Posterior cingulate gyrus (tissue), 11 donors: Measurements from ENCODE around the gene UVSSA.

Experiments
- DNase-seq, 10 donors: peaks; one replicate each; pipeline versions ENCODE4 v3.0.0 to v3.0.0-alpha.2; 2020 to 2021; ENCODE audit warnings: mixed read lengths in 3 of 10
- intact Hi-C: fragments of 100-400 bp; cut with DNase I; formaldehyde crosslinking; loops from one replicate; pipeline ENCODE4 v1.15.1; 2023

Gene UVSSA

DNA sequence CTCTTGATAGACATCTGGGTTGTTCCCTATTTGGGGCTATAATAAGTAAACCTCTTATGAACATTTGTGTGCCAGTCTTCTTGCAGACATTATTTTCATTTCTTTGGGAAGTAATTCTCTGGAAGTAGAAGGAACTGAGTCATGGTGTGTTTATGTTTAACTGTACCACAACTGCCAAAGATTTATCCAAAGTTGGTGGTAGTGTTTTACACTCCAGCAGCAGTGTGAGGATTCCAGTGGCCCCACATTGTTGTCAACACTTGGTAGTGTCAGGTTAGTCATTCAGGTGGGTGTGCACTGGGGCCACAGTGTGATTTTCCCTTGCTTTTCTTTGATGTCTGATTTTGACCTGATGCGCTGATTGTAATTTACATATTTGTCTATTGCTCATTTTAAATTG is 5.0 kb upstream of the UVSSA start:
- no peak for DNase-seq
- intact Hi-C loops: loop anchor here (10.0 kb wide), 1 partner anchor 177 kb away; no protein-coding TSS in a partner anchor

DNA sequence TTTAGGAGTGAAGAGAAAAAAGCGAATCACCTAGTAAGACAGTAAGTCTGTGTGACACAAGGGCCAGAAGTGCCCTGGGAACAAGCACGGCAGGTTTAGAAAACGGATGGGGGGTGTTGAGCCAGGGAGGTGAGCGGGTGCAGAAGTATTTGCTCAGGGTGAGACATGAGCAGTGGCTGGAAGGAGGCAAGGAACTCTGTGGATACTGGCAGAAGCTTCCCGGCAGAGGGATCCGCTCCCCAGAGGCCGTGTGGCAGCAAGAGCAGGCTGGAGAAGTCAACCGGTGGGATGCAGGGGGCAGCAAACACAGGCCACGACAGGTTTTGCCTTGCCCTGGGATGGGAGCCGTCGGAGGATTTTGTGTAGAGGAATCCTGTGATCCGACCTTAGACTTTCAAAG is 2.3 kb upstream of the UVSSA start:
- DNase-seq: peak in 2 of 10 donors; percentile 4 to 39
- intact Hi-C loops: loop anchor here (10.0 kb wide), 1 partner anchor 180 kb away; no protein-coding TSS in a partner anchor

DNA sequence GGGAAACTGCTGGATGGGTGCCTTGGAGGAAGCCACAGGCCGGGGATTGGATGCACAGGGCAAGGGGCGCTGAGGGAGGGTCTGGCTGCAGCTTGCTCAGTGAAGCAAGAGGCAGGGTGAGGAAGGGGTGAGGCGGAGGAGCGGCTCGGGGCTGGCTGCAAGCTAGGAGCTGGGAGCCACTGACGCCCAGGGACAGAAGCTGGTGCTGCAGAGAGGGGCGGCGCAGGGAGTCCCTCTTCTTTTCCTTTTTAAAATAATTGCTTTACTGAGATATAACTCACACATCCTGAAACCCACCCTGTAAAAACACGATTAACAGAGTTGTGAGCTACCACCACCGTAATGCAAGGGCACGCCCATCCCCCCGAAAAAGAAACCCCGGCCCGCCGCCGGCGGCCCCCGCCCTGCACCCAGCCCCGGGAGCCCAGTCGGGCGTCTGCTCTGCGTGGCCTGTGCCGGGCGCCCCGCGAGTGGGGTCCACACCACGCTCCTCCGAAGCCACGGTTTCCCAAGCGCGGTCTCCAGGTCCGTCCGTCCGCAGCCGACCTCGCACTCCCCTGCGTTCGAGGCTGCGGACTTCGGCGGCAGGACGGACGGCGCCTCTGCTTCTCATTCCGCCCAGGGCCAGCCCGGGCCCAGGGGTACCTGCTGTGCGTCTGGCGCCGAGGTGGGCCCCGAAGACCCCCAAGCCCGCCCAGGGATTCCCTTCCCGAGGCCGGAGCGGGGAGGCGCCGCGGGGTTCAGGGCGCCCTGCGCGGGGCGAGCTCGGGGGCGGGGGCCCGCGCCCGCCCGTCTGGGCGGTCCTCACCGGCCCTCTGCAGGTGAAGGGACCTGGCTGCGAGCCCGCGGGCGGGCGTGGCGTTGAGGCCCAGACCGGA is 866 bp upstream of the UVSSA start:
- DNase-seq: peak in 6 of 10 donors; percentile 29 to 85 (median 44)
- intact Hi-C loops: loop anchor here (1.0 to 10.0 kb wide), 3 partner anchors 55 to 181 kb away; partner anchors contain the start of gene CTBP1

DNA sequence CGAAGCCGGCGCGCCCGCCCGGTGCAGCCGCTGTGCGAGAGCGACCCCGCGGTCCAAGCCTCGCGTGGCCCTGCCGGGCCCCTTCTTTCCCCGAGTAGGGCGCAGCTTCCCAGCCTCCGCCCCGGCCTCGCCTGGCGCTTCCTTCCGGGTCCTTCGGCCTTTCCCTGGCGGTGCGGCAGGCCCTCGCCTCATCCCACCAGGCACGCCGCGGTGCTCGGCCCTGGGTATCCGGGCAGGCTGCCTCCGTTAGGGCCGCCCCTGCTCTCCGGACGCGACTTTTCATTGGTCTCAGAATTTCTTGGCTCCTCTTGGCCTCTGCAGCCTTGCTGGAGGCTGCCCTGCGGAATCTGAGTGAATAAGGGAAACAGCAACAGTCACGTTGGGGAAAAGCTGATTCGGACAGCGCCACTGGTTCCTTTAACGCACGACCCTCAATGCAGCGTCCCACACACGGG is 429 bp downstream of the UVSSA start:
- intact Hi-C loops: loop anchor here (2.0 to 10.0 kb wide), 2 partner anchors 57 to 183 kb away; no protein-coding TSS in a partner anchor
- peak in 4 of 10 donors; percentile 22 to 85 (median 27) for DNase-seq

DNA sequence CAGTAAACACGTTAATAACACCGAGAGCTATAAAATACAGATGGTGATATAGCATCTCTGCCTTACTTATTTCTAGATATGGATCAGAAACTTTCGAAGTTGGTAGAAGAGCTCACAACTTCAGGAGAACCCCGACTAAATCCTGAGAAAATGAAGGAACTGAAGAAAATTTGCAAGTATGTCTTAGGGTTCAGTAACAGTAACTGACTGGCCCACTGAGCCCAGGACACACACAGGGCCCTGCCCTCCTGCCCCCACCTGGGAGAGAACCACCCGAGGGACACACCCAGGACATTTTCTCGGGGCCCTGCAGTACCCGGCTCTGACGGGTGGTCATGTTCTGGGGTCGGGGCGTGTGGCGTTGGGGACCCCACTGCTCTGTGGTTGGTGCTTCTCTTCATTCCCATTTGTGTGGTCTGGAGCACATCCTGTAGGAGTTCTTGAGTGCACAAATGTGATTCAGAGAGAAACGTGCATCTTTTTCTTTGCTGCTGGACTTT is 1.1 kb downstream of the UVSSA start:
- intact Hi-C loops: loop anchor here (10.0 kb wide), 1 partner anchor 183 kb away; no protein-coding TSS in a partner anchor
- no peak for DNase-seq

DNA sequence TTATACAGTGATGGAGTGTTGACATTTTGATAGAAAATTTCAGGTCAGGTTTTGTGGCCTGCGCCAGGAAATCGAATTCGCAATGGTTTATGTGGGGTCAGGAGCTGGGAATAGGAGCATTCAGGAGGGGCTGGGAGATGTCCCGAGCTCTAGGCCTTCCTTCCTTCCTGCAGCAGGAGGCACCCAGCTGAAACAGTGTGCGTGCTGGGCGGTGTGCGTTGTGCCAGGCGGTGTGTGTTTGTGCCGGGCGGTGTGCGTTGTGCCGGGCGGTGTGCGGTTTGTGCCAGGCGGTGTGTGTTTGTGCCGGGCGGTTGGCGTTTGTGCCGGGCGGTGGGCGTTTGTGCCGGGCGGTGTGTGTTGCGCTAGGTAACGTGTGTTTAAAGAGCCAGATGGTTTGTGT is 1.7 kb downstream of the UVSSA start:
- intact Hi-C loops: loop anchor here (10.0 kb wide), 1 partner anchor 184 kb away; no protein-coding TSS in a partner anchor

DNA sequence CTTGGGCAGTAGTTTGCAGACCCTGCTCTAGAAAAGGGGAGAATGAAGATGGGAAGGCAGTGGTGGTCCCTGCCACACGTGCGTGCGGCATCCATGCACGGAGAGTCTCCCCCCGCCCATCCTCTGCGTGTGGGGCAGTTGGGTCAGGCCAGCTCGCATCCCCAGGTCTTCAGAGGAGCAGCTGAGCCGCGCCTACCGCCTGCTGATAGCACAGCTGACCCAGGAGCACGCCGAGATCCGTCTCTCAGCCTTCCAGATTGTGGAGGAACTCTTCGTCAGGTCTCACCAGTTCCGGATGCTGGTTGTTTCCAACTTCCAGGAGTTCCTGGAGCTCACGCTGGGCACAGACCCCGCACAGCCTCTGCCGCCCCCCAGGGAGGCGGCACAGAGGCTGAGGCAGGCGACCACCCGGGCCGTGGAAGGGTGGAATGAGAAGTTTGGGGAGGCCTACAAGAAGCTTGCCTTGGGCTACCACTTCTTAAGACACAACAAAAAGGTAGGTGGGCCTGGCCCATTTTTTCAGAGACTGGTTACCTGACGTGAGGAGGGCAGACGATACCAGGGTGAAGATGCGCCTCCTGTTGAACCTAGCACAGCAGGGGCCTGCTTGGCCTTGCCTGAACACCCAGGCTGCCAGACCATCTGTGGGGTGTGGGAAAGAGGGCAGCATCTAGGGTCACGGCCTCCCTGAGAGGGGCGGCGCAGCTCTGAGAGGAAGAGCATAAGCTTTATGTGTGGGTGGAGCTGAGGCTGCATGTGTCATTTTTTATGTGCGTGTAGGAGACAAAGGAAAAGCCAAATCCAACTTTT is 2.6 kb downstream of the UVSSA start:
- intact Hi-C loops: loop anchor here (10.0 kb wide), 1 partner anchor 185 kb away; no protein-coding TSS in a partner anchor
- no peak for DNase-seq

More for the DNA sequence above, 1.7 kb downstream of the UVSSA start:
- DNase-seq: no peak

DNA sequence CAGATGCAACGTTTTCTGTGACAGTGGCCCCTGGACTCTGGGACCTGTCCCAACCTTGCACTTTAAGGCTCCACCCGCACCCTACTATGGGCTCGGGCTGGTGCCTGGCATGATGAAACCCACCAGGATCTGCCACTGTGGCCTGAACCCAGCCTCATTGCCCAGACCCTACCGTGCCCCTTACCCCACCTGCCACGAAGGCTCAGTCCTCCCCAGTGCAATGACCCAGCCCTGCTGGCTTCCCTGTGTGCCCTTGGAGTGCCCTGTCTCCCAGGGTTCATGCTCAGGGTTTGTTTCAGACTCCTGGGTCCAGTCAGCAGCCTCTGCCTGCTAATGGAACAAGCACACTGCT is 3.1 kb downstream of the UVSSA start:
- intact Hi-C loops: no loop called here
- no peak for DNase-seq

DNA sequence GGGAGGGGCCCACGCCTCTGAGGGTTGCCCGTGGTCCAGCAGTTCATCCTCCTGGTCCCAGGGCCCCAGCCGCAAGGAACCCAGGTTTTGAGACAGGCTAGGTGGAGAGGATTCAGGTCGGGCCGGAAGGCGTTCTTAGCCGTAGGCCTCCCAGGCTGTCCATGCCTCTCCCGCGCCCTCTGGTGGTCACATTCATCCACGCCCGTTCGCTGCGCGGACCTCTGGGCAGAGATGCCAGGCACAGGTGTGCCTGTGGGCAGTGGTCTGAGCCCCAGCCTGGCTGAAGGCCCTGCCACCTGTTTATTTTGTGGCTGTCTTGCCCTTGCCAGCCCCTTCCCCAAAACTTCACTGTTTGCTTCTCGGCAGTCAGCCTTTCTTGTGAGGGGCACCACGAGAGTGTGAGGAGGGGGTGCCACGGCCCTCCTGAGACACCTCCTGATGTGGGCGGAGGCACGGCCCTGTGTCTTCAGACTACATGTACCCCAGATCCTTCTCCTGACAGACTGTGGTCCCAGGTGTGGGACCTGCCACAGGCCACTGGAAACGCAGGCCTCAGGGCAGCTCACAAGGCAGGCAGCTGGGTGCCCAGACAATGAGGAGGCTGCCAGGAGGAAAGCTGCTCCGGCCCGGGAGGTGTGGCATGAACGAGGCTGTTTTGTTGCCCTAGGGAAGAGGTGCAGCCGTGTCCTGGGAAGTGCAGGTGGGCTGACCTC is 5.0 kb downstream of the UVSSA start:
- peak; percentile 68 to 97 (median 86) for DNase-seq
- intact Hi-C loops: loop anchor here (1.0 kb wide), 1 partner anchor 222 kb away; no protein-coding TSS in a partner anchor

DNA sequence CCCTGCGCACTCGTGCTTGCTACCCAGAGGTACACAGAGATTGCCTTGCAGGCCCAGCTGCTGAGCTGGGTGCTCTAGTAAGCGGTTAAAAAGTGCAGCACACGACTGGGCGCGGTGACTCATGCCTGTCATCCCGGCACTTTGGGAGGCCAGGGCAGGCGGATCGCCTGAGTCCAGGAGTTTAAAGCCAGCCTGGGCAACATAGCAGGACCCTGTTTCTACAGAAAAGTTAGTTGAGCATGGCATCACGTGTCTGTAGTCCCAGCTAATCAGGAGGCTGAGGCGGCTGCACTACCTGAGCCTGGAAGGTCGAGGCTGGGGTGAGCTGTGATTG is 5.5 kb downstream of the UVSSA start:
- intact Hi-C loops: loop anchor here (1.0 kb wide), 1 partner anchor 222 kb away; no protein-coding TSS in a partner anchor
- no peak for DNase-seq

DNA sequence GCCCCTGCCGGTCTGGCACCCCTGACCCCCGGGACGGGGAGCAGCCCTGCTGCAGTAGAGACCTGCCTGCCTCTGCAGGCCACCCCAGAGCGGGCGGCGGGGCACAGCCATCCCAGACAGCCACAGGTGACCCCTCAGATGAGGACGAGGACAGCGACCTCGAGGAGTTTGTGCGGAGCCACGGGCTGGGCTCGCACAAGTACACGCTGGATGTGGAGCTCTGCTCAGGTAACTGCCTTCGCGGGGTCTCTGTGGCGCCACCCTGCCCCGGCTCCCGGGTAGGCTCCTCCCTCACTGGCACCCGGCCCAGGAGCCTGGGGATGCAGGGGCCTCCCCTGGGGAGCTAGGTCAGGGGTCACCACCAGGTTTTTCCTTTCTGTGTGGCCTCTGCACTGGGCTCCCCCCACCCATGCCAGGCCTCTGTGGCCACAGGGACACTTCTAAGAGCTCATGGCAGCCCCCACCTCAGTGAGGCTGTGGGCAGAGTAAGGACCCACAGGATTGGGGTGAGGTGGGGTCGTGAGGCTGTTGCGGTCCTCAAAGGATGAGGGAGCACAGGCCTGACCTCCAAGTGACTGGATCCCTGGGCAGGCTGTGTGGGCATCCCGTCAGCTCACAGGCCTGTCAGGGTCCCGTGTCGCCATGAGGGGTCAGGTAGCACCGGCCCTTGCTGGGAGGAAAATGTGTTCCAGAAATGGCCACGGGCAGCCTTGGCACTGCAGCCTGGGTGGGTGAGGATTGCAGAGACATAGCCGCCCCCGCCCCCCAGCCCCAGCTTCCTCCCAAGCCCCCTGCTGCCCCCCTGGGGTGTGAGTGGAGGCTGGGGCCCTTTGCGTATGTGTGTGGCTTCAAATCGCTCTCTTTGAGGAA is 6.4 kb downstream of the UVSSA start:
- DNase-seq: no peak
- intact Hi-C loops: no loop called here

DNA sequence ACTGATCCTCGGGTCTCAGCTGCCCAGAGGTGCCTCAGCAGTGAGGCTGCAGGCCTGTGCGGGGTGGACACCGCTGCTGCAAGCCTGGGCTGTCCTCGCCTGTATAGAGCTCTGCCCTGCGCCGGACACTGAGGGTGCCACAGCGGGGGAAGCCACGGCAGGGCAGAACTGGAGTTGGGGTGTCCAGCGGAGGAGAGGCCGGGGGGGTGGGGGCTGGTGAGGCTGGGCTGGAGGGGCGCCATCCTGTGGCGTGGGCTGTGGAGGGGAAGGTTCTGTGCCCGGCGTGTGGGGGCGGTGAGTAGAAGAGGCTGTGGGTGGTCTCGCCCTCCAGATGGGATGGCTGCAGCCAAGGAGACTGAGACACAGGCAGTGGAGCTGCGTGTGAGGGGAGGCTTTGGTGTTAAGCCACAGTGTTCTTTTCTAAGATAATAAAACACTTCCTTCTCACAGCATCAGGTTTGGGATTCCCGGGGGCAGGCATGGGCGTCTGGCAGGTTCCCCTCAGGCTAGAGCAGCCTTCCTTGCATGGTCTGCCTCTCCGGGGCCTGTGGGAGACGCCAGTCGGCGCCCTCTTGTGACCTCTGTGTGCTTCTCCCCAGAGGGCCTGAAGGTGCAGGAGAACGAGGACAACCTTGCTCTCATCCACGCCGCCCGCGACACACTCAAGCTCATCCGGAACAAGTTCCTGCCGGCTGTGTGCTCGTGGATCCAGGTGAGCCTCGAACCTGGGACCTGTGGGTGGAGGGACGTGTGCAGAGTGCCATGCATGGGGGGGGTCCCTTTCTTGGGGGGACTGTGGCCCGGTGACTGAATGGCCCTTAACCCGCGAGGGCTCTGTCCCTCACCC is 7.4 kb downstream of the UVSSA start:
- intact Hi-C loops: no loop called here
- DNase-seq: peak in 1 of 10 donors; percentile 46

DNA sequence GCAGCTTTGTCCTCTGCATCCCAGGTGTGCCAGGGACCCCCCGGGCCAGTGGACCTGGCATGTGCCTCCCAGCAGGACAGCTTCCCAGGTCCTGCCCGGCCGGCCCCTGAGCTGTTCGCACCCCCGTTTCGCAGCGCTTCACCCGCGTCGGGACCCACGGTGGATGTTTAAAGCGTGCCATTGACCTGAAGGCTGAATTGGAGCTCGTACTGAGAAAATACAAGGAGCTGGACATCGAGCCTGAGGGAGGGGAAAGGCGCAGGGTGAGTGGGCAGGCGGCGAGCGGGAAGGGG is 7.9 kb downstream of the UVSSA start:
- DNase-seq: no peak
- intact Hi-C loops: loop anchor here (5.0 kb wide), 1 partner anchor 277 kb away; no protein-coding TSS in a partner anchor

DNA sequence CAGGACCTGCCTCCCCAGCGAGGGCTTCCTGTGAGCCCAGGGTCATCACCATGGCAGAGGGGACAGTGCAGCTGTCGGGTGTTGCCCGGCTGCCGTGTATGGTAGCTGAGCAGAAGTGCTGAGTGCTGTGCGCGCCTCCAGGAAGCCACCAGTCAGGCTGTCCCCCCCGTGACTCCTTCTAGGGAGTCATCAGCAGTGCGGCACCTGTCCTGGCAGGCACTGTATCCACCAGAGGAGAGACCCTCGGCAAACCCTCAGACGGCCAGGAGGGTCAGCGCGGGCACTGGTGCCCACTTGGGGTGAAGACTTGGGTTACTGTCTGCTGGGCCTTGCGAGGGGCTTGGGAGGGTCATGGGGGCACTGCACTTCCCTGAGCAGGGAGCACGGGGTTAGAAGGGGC is 8.4 kb downstream of the UVSSA start:
- intact Hi-C loops: loop anchor here (5.0 kb wide), 1 partner anchor 277 kb away; no protein-coding TSS in a partner anchor
- DNase-seq: no peak

DNA sequence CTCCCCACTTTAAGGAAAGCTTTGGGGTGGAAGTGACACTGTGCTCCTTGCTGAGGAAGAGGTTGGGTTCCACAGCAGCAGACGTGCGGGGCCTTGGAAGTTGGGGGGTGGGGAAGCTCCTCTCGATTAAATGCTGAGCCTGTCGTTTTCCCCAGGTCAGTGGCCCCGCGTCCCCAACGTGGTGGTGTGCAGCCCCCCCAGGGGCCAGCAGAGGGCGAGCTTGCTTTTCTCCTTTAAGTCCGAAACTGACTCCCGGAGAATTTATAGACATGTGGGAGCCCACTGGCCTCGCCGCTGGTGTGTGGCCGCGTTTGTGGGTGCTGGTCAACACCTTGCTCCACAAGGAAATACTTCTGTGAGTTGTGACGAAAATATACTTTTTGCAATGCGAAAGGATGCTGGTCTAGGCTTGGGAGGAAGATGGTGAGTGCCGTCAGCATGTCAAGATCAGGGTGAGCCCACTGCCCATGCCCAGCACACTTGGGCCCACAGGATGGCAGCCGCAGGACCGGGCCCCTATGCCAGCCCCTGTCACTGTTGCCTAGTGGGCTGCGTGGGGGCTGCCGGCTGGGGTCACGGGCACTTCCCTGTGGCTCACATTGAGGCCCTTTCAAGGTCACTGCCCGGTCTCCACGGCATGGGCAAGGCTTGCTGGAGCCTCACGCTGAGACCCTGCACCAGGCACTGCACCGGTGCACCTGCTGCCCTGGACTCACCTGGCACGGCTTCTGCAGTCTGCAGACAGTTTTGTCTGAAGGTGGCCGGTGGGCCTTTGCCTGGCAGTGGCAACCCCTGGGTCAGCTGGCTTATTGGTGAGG is 9.4 kb downstream of the UVSSA start:
- DNase-seq: peak in 8 of 10 donors; percentile 63 to 95 (median 73)
- intact Hi-C loops: loop anchor here (1.0 to 5.0 kb wide), 3 partner anchors 156 to 370 kb away; no protein-coding TSS in a partner anchor

DNA sequence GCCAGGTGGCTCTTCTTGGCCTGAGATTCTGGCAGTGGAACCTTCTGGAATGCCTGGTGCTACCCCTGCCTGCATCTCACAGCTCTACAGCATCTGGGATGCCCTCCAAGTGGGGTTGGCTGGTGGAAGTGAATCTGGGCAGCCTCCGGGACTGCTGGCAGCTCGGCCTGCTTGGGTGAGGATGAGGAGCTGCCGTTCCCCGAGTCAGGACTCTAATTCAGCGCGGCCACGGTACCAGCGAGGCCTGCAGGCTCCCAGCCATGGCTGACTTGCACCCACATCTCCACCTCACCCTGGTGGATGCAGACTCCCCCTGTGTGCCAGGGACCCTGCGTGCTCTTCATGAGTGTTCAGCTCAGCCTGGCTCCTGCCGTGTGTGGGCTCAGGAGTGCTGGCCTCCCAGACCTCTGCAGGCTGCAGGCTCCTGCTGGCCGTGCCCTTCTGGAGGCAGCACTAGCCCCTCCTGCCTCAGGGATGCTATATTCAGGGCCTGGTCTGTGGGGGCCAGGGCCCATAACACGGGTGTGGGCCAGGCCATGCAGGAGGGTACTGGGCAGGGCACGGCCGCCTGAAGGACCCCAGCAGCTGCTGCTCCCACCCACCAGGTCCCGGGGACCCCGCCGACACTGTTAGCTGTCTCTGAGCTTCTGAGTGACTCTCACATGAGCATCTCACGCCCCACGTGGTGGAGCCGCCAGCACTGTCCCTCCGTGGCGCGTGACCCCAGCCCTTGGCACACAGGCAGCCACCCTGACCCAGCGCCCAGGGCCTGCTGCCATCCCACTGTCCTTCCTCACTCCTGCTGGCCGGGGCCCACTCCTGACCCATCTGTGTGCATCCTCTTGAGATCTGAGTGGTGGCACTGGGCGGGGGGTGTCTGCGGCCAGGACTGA is 10.6 kb downstream of the UVSSA start:
- intact Hi-C loops: loop anchor here (2.0 to 5.0 kb wide), 2 partner anchors 155 to 275 kb away; no protein-coding TSS in a partner anchor

More for the DNA sequence above, 10.6 kb downstream of the UVSSA start:
- peak in 7 of 10 donors; percentile 27 to 62 (median 40) for DNase-seq
